Naive thymus-derived CD8-positive, alpha-beta T cell (primary cell): ENCODE measurements around the gene PLXNB2. TPM values are rescaled to one million over a fixed set of nuclear protein-coding genes. Genes with fewer than 3 reads are reported as not detected.

Experiments used
- ATAC-seq, 2 donors: fragments of 150-1000 bp; cut with Tn5 transposase in 1 of 2; sonication (Bioruptor Pico), chemical (Tn5 transposase) in 1 of 2; 1 replicate in 1 of 2; 2 replicates in 1 of 2; pipeline ENCODE4 v1.10.0; 2021; ENCODE audit warnings: mild to moderate bottlenecking in 2 of 2, moderate library complexity in 2 of 2
- POLR2A ChIA-PET: fragments of 350-600 bp; sonication (Branson Sonifier 250); formaldehyde crosslinking; loops from one replicate; lab custom pipeline; 2021; ENCODE audit warnings: antibody characterized with exemption; lab: Charles Lee
- DNase-seq, 10 donors: peaks; one replicate each; pipeline versions ENCODE4 v3.0.0 to v3.0.0-alpha.2; 2020 to 2022
- H3K27ac Mint-ChIP-seq, 10 donors: one replicate each; pipeline ENCODE4 v1.8.0; 2020 to 2022; ENCODE audit warnings: mild to moderate bottlenecking in 10 of 10, mixed read lengths in 10 of 10, moderate library complexity in 4 of 10, inconsistent platforms in 1 of 10
- H3K27me3 Mint-ChIP-seq, 5 donors: one replicate each; pipeline ENCODE4 v1.8.0; 2021 to 2022; ENCODE audit warnings: mixed read lengths in 5 of 5
- H3K36me3 Mint-ChIP-seq, 3 donors: one replicate each; pipeline ENCODE4 v1.8.0; 2020 to 2022; ENCODE audit warnings: mixed read lengths in 3 of 3, mild to moderate bottlenecking in 2 of 3, inconsistent platforms in 1 of 3
- H3K4me1 Mint-ChIP-seq, 4 donors: one replicate each; pipeline ENCODE4 v1.8.0; 2021 to 2022; ENCODE audit warnings: mixed read lengths in 4 of 4
- H3K4me3 Mint-ChIP-seq, 10 donors: one replicate each; pipeline ENCODE4 v1.8.0; 2020 to 2022; ENCODE audit warnings: mild to moderate bottlenecking in 10 of 10, mixed read lengths in 10 of 10, moderate library complexity in 6 of 10, inconsistent platforms in 1 of 10
- H3K9me3 Mint-ChIP-seq, 9 donors: one replicate each; pipeline ENCODE4 v1.8.0; 2020 to 2022; ENCODE audit warnings: mixed read lengths in 9 of 9, mild to moderate bottlenecking in 3 of 9, inconsistent platforms in 1 of 9, moderate library complexity in 1 of 9
- polyA plus RNA-seq, 3 donors: library from polyadenylated mRNA; unstranded; fragments of 300-500 nt; fragmentation: Illumina TruSeq; gene quantifications; one replicate each; pipeline ENCODE4 v1.2.3, GENCODE V29; 2021
- total RNA-seq, 8 experiments: library from RNA in 2 of 8; stranded (reverse) in 2 of 8; gene quantifications; one replicate each; pipeline ENCODE4 v1.2.3 and lab custom pipeline; 2021 to 2026

The PLXNB2 gene
- total and polyA plus RNA-seq, 5 experiments from 2014 or later: 0.72 to 16.7 (median 4.1) TPM

GRCh38 chr22:50314455-50315288 lies 7.2 kb upstream of the PLXNB2 start:
- Mint-ChIP-seq H3K4me3 (peak overlapping the region; percentile 80 to 99 (median 90)), H3K9me3 (no peaks in the 10 kb centered on the region), H3K36me3 (no peaks in the 10 kb centered on the region), H3K4me1 (peaks cover 13 to 22% (median 20%) of the 10 kb centered on the region in 4 donors), H3K27ac (peak overlapping the region; percentile 87 to 97 (median 94)), H3K27me3 (no peaks in the 10 kb centered on the region)
- POLR2A ChIA-PET: interaction anchor here (0.9 to 4.3 kb wide), 9 partner anchors 10 to 211 kb away, joined by 3 to 19 read pairs (median 4); partner anchors contain the start of genes DENND6B, LMF2, NCAPH2 and SCO2
- DNase-seq (peak; percentile 39 to 83 (median 65)), ATAC-seq (peak; percentile 93 to 95)

DNA sequence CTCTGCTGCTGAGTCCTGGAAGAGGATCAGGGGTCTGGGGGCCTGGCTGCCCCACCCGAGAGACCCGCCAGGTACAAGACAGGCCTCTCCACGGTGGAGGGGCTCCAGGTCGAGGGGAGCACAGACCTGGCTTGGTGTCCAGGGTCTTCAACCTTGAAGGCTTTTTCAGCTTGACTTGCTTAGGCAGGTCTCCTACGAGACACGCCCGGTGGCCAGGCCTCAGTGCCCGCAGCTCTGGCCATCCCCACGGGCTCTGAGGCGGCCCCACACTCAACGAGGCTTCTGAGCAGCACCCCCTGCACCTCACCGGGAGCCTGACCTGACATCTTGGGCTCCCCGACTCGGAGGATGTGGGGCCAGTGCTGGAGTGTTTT lies 6.6 kb upstream of the PLXNB2 start:
- POLR2A ChIA-PET: interaction anchor here (0.8 to 4.3 kb wide), 10 partner anchors 9 to 212 kb away, joined by 3 to 19 read pairs (median 4); partner anchors contain the start of genes DENND6B, LMF2, NCAPH2 and SCO2
- H3K36me3 Mint-ChIP-seq: no peaks in the 10 kb centered on the region
- peak in 1 of 10 donors; percentile 2 for DNase-seq
- H3K9me3 Mint-ChIP-seq: no peaks in the 10 kb centered on the region
- peaks cover 13 to 22% (median 20%) of the 10 kb centered on the region in 4 donors for H3K4me1 Mint-ChIP-seq
- H3K4me3 Mint-ChIP-seq: peak overlapping the region; percentile 80 to 99 (median 90)
- peak overlapping the region; percentile 87 to 97 (median 94) for H3K27ac Mint-ChIP-seq
- ATAC-seq: no peak
- H3K27me3 Mint-ChIP-seq: no peaks in the 10 kb centered on the region

DNA sequence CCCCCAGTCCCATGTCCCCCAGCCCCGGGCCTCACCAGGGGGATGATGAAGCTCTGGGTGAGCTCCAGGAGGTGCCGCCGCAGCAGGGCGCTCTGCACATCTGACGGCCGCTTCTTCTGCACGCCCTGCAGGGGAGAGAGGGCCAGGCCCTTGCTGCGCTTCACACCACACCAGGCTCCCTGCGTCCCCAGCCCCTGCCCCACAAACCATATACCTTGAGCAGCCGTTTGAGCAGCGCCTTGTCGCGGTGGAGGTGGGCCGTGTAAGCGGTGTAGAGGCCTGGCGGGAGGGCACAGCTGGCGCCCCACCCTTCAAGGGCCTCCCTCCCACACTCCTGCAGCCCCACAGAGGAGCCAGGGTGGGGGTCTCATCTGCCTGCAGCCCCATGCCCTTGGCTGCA lies 6.2 kb upstream of the PLXNB2 start:
- POLR2A ChIA-PET: interaction anchor here (0.8 to 4.3 kb wide), 7 partner anchors 8 to 127 kb away, joined by 3 to 19 read pairs (median 4); partner anchors contain the start of genes DENND6B and TUBGCP6
- H3K4me3 Mint-ChIP-seq: peak overlapping the region; percentile 24 to 99 (median 90)
- H3K27me3 Mint-ChIP-seq: peaks cover 0 to 1% (median 0%) of the 10 kb centered on the region in 5 donors
- peaks cover 15 to 26% (median 23%) of the 10 kb centered on the region in 4 donors for H3K4me1 Mint-ChIP-seq
- ATAC-seq: no peak
- no peaks in the 10 kb centered on the region for H3K36me3 Mint-ChIP-seq
- H3K9me3 Mint-ChIP-seq: no peaks in the 10 kb centered on the region
- DNase-seq: peak in 2 of 10 donors; percentile 11 to 60
- peak overlapping the region; percentile 40 to 97 (median 94) for H3K27ac Mint-ChIP-seq

DNA sequence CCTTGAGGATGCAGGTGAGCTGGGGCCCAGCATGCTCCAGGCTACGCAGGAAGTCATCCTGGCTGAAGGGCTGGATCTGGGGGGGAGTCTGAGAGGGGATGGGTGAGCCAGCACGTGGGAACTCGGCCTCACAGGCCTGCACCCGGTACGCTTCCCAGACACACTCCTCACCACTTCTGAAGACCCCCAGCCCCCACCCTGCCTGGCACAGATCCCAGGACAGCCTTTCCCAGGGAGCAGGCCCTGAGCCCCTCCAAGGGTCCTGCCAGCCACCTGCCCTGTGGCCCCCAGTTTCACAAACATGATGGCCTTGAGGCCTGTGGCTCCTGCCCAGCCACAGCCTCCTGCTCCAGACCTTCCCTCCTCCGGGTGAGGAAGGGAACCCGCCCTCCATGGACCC lies 5.6 kb upstream of the PLXNB2 start:
- H3K36me3 Mint-ChIP-seq: no peaks in the 10 kb centered on the region
- H3K9me3 Mint-ChIP-seq: no peaks in the 10 kb centered on the region
- H3K27me3 Mint-ChIP-seq: peaks cover 0 to 1% (median 0%) of the 10 kb centered on the region in 5 donors
- H3K4me3 Mint-ChIP-seq: peak overlapping the region in 1 of 10 donors; percentile 8
- POLR2A ChIA-PET: interaction anchor here (0.8 to 4.3 kb wide), 7 partner anchors 10 to 126 kb away, joined by 3 to 19 read pairs (median 4); partner anchors contain the start of genes DENND6B and TUBGCP6
- DNase-seq (peak in 2 of 10 donors; percentile 3 to 43), ATAC-seq (no peak)
- peak overlapping the region in 3 of 10 donors; percentile 43 to 94 (median 82) for H3K27ac Mint-ChIP-seq
- peaks cover 15 to 28% (median 25%) of the 10 kb centered on the region in 4 donors for H3K4me1 Mint-ChIP-seq

DNA sequence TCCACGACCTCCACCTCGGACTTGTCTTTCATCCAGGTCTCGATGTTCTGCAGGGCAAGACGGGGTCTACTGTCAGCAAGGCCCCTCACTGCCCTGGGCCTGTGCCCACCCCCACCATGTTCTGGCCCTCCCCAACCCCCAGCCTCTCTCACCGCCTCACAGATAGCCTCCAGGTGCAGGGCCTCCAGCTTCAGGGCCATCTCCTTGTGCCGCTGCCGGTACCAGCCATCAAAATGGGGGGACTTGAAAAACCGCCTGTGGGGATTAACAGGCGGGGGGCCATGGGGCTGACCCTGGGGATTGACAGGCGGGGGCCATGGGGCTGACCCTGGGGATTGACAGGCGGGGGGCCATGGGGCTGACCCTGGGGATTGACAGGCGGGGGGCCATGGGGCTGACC lies 4.9 kb upstream of the PLXNB2 start:
- Mint-ChIP-seq H3K4me3 (no peak overlapping the region), H3K4me1 (peaks cover 15 to 28% (median 25%) of the 10 kb centered on the region in 4 donors), H3K27me3 (peaks cover 0 to 1% (median 0%) of the 10 kb centered on the region in 5 donors), H3K36me3 (no peaks in the 10 kb centered on the region), H3K9me3 (no peaks in the 10 kb centered on the region), H3K27ac (peak overlapping the region in 1 of 10 donors; percentile 43)
- DNase-seq: peak in 1 of 10 donors; percentile 34
- ATAC-seq: no peak
- POLR2A ChIA-PET: interaction anchor here (0.8 to 1.4 kb wide), 2 partner anchors 9 to 14 kb away, joined by 3 to 4 read pairs; no protein-coding TSS in a partner anchor

DNA sequence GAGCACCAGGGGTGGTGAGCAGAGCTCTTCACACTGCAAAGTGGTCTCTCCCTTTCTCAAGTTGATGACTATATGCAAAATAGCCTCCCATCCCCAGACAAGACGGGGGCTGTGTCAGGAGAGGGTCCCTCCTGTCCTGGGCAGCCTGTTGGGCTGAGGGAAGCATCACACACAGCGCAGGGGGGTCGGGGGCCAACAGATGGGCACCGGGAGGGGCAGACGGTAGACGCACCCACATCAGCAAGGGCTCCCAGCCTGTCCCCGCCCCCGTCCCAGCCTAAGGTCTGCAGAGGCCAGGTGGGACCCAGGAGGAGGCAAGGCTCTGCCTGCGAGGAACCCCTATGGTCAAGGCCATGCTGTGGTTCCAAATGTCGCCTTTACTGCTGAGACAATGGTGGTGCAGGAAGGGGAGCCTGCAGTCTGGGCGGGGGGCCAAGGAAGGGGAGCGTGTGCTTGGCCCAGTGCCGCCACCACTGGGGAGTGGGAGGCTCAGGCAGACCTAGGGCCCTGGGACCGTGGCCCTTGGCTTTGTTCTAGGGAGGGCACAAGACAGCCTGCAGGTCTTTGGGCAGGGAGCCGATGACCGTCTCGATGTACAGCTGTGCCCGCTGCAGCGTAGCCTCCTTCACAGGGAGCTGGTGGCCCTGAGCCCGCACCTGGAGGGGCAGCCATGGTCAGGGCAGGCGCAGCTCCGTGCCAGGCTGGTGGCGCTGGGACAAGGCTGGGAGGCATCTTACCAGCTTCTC lies 4.3 kb upstream of the PLXNB2 start:
- peak overlapping the region in 3 of 10 donors; percentile 43 to 85 (median 48) for H3K27ac Mint-ChIP-seq
- no peaks in the 10 kb centered on the region for H3K9me3 Mint-ChIP-seq
- POLR2A ChIA-PET: interaction anchor here (0.8 to 1.4 kb wide), 2 partner anchors 9 to 14 kb away, joined by 3 to 4 read pairs; no protein-coding TSS in a partner anchor
- DNase-seq (peak in 1 of 10 donors; percentile 18), ATAC-seq (no peak)
- peaks cover 15 to 28% (median 25%) of the 10 kb centered on the region in 4 donors for H3K4me1 Mint-ChIP-seq
- H3K27me3 Mint-ChIP-seq: peaks cover 0 to 1% (median 0%) of the 10 kb centered on the region in 5 donors
- H3K4me3 Mint-ChIP-seq: peak overlapping the region in 2 of 10 donors; percentile 14 to 31
- no peaks in the 10 kb centered on the region for H3K36me3 Mint-ChIP-seq

- Mint-ChIP-seq H3K27me3 (peaks cover 1 to 5% (median 4%) of the 10 kb centered on the region in 5 donors), H3K27ac (peak overlapping the region in 1 of 10 donors; percentile 19), H3K9me3 (no peaks in the 10 kb centered on the region), H3K36me3 (no peaks in the 10 kb centered on the region), H3K4me3 (no peak overlapping the region), H3K4me1 (peaks cover 19 to 32% (median 29%) of the 10 kb centered on the region in 4 donors)
- POLR2A ChIA-PET: no interaction called here
- no peak for DNase-seq
- no peak for ATAC-seq
These were observed 3.6 kb upstream of the PLXNB2 start for GRCh38 chr22:50310949-50311444.

GRCh38 chr22:50310031-50310722 lies 2.7 kb upstream of the PLXNB2 start:
- peaks cover 18 to 29% (median 26%) of the 10 kb centered on the region in 4 donors for H3K4me1 Mint-ChIP-seq
- no peaks in the 10 kb centered on the region for H3K36me3 Mint-ChIP-seq
- no peak for ATAC-seq
- H3K4me3 Mint-ChIP-seq: no peak overlapping the region
- peak overlapping the region in 1 of 10 donors; percentile 7 for H3K27ac Mint-ChIP-seq
- DNase-seq: no peak
- peaks cover 4 to 13% (median 6%) of the 10 kb centered on the region in 5 donors for H3K27me3 Mint-ChIP-seq
- POLR2A ChIA-PET: no interaction called here
- no peaks in the 10 kb centered on the region for H3K9me3 Mint-ChIP-seq

DNA sequence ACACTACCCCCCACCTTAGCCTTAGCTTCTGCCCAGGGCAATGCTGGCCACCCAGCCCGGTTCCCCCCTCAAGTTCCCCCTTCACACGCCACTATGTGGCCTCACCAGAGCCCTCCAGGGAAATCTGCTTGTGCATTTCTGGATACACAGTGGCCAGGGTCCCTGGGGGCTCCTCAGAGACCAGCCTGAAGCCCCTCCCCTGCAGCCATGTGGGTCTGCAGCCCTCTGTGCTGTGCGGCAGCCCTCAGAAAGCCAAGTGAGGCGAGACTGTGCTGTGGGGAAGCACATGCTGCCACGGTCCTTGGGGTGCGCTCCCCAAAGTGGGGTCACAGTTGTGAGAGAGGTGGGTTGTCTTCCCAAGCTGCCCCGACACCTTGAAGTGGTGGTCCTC lies 2.1 kb upstream of the PLXNB2 start:
- peaks cover 17 to 24% (median 22%) of the 10 kb centered on the region in 4 donors for H3K4me1 Mint-ChIP-seq
- DNase-seq: no peak
- no peaks in the 10 kb centered on the region for H3K36me3 Mint-ChIP-seq
- H3K9me3 Mint-ChIP-seq: no peaks in the 10 kb centered on the region
- POLR2A ChIA-PET: interaction anchor here (1.3 kb wide), 1 partner anchor 16 kb away, joined by 3 read pairs; no protein-coding TSS in a partner anchor
- peak overlapping the region in 1 of 10 donors; percentile 11 for H3K27ac Mint-ChIP-seq
- no peak for ATAC-seq
- peak overlapping the region in 2 of 10 donors; percentile 7 to 11 for H3K4me3 Mint-ChIP-seq
- peaks cover 4 to 14% (median 7%) of the 10 kb centered on the region in 5 donors for H3K27me3 Mint-ChIP-seq

GRCh38 chr22:50308986-50309600 lies 1.6 kb upstream of the PLXNB2 start:
- POLR2A ChIA-PET: interaction anchor here (1.3 kb wide), 1 partner anchor 16 kb away, joined by 3 read pairs; no protein-coding TSS in a partner anchor

GRCh38 chr22:50308597-50308935 lies 1.1 kb upstream of the PLXNB2 start:
- Mint-ChIP-seq H3K4me3 (peak overlapping the region; percentile 29 to 79 (median 60)), H3K4me1 (peaks cover 10 to 21% (median 12%) of the 10 kb centered on the region in 4 donors), H3K36me3 (no peaks in the 10 kb centered on the region), H3K9me3 (peaks cover 0 to 1% (median 0%) of the 10 kb centered on the region in 9 donors), H3K27ac (peak overlapping the region in 5 of 10 donors; percentile 27 to 68 (median 35)), H3K27me3 (peaks cover 4 to 14% (median 7%) of the 10 kb centered on the region in 5 donors)
- DNase-seq: no peak
- ATAC-seq: no peak
- POLR2A ChIA-PET: interaction anchor here (1.3 kb wide), 1 partner anchor 15 kb away, joined by 3 read pairs; no protein-coding TSS in a partner anchor

More at GRCh38 chr22:50308986-50309600, 1.6 kb upstream of the PLXNB2 start:
- no peaks in the 10 kb centered on the region for H3K36me3 Mint-ChIP-seq
- peaks cover 13 to 23% (median 17%) of the 10 kb centered on the region in 4 donors for H3K4me1 Mint-ChIP-seq
- peak overlapping the region in 4 of 10 donors; percentile 15 to 68 (median 34) for H3K27ac Mint-ChIP-seq
- peak overlapping the region in 9 of 10 donors; percentile 38 to 79 (median 60) for H3K4me3 Mint-ChIP-seq
- ATAC-seq: no peak
- H3K9me3 Mint-ChIP-seq: peaks cover 0 to 1% (median 0%) of the 10 kb centered on the region in 9 donors
- H3K27me3 Mint-ChIP-seq: peaks cover 4 to 14% (median 7%) of the 10 kb centered on the region in 5 donors
- DNase-seq: no peak
